Activated CD8-positive, alpha-beta T cell treated with anti-CD3 and anti-CD28 coated beads for 36 hours (primary cell): ENCODE results near the gene NUDT1. TPM values are rescaled to one million over a fixed set of nuclear protein-coding genes. Genes with fewer than 3 reads are reported as not detected.
A peak's percentile ranks its signal among the peaks of the same experiment; 100 is the strongest.
"Not testable (repeated sequence)": the region's sequence is repeated elsewhere in the genome, so short reads cannot be mapped to it uniquely, and the experiment has no call there.

ENCODE experiments used
- ATAC-seq: fragments of 200-7000 bp; cut with Tn5 transposase; one replicate; pipeline ENCODE4 v1.10.0; 2021; ENCODE audit warnings: mild to moderate bottlenecking, moderate library complexity
- CTCF ChIA-PET: fragments of 350-600 bp; sonication (Branson Sonifier 250); formaldehyde crosslinking; loops from one replicate; lab custom pipeline; 2021; ENCODE audit warnings: antibody characterized with exemption; lab: Charles Lee
- POLR2A ChIA-PET: fragments of 350-600 bp; sonication (Branson Sonifier 250); formaldehyde crosslinking; loops from one replicate; lab custom pipeline; 2021; ENCODE audit warnings: antibody characterized with exemption; lab: Charles Lee
- DNase-seq: peaks from one replicate; pipeline ENCODE4 v3.0.0-alpha.2; 2020
- H3K27ac Mint-ChIP-seq: one replicate; pipeline ENCODE4 v1.8.0; 2021; ENCODE audit warnings: mild to moderate bottlenecking, mixed read lengths
- H3K27me3 Mint-ChIP-seq: one replicate; pipeline ENCODE4 v1.8.0; 2021; ENCODE audit warnings: mixed read lengths
- H3K36me3 Mint-ChIP-seq: one replicate; pipeline ENCODE4 v1.8.0; 2021; ENCODE audit warnings: low read depth, mixed read lengths
- H3K4me1 Mint-ChIP-seq: one replicate; pipeline ENCODE4 v1.8.0; 2021; ENCODE audit warnings: low read depth, mixed read lengths
- H3K4me3 Mint-ChIP-seq: one replicate; pipeline ENCODE4 v1.8.0; 2021; ENCODE audit warnings: mild to moderate bottlenecking, moderate library complexity, mixed read lengths
- H3K9me3 Mint-ChIP-seq: one replicate; pipeline ENCODE4 v1.8.0; 2021; ENCODE audit warnings: mixed read lengths
- intact Hi-C: fragments of 100-400 bp; cut with micrococcal nuclease; formaldehyde crosslinking; loops from one replicate; pipeline ENCODE4 v1.10.0; 2022
- total RNA-seq, 2 experiments: library from RNA; stranded (reverse); gene quantifications; one replicate each; pipeline ENCODE4 v1.2.3, GENCODE V29; 2021
- TF ChIP-seq, protein P1 (sequence below): fragments of 200-600 bp; IDR thresholded peaks from one replicate; pipeline ENCODE4 v1.8.0; 2022; ENCODE audit warnings: antibody characterized with exemption, mild to moderate bottlenecking

Gene NUDT1
- total RNA-seq, 2 experiments from 2014 or later, result 90.2 to 93.9 TPM

- peak; percentile 58 for ATAC-seq
- DNase-seq, result peak; percentile 37
- TF ChIP-seq, protein P1, sequence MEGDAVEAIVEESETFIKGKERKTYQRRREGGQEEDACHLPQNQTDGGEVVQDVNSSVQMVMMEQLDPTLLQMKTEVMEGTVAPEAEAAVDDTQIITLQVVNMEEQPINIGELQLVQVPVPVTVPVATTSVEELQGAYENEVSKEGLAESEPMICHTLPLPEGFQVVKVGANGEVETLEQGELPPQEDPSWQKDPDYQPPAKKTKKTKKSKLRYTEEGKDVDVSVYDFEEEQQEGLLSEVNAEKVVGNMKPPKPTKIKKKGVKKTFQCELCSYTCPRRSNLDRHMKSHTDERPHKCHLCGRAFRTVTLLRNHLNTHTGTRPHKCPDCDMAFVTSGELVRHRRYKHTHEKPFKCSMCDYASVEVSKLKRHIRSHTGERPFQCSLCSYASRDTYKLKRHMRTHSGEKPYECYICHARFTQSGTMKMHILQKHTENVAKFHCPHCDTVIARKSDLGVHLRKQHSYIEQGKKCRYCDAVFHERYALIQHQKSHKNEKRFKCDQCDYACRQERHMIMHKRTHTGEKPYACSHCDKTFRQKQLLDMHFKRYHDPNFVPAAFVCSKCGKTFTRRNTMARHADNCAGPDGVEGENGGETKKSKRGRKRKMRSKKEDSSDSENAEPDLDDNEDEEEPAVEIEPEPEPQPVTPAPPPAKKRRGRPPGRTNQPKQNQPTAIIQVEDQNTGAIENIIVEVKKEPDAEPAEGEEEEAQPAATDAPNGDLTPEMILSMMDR, result no peak
- H3K36me3 Mint-ChIP-seq, result peaks cover 11% of the 10 kb centered on the region
- ChIA-PET POLR2A (interaction anchor here (0.6 to 1.5 kb wide), 3 partner anchors 29 to 143 kb away, joined by 3 to 5 read pairs (median 3); partner anchors contain the start of gene MAD1L1), CTCF (interaction anchor here (0.9 to 1.3 kb wide), 3 partner anchors 14 to 86 kb away, joined by 3 to 5 read pairs (median 4); no protein-coding TSS in a partner anchor)
- intact Hi-C loops, result no loop called here
- no peaks in the 10 kb centered on the region for H3K9me3 Mint-ChIP-seq
- H3K4me3 Mint-ChIP-seq, result peak overlapping the region; percentile 13
- peak overlapping the region; percentile 91 for H3K27ac Mint-ChIP-seq
- H3K27me3 Mint-ChIP-seq, result no peaks in the 10 kb centered on the region
- H3K4me1 Mint-ChIP-seq, result peaks cover 11% of the 10 kb centered on the region
These were observed 19.6 kb downstream of the NUDT1 start for GRCh38 chr7:2261611-2262010.

- POLR2A ChIA-PET, result no interaction called here
- CTCF ChIA-PET, result no interaction called here
- Mint-ChIP-seq H3K9me3 (no peaks in the 10 kb centered on the region), H3K27me3 (no peaks in the 10 kb centered on the region), H3K4me1 (peaks cover 11% of the 10 kb centered on the region), H3K36me3 (peaks cover 11% of the 10 kb centered on the region), H3K27ac (no peak overlapping the region), H3K4me3 (no peak overlapping the region)
- intact Hi-C loops, result no loop called here
- DNase-seq (no peak), ATAC-seq (no peak)
- TF ChIP-seq, protein P1, result no peak
These were observed 21.1 kb downstream of the NUDT1 start for GRCh38 chr7:2263176-2263575.

GRCh38 chr7:2264158-2264557 lies 22.1 kb downstream of the NUDT1 start:
- peaks cover 11% of the 10 kb centered on the region for H3K36me3 Mint-ChIP-seq
- no peak for ATAC-seq
- H3K4me1 Mint-ChIP-seq, result peaks cover 11% of the 10 kb centered on the region
- intact Hi-C loops, result no loop called here
- DNase-seq, result no peak
- TF ChIP-seq, protein P1, result no peak
- ChIA-PET POLR2A (no interaction called here), CTCF (no interaction called here)
- H3K4me3 Mint-ChIP-seq, result no peak overlapping the region
- no peak overlapping the region for H3K27ac Mint-ChIP-seq
- H3K9me3 Mint-ChIP-seq, result no peaks in the 10 kb centered on the region
- no peaks in the 10 kb centered on the region for H3K27me3 Mint-ChIP-seq

DNA sequence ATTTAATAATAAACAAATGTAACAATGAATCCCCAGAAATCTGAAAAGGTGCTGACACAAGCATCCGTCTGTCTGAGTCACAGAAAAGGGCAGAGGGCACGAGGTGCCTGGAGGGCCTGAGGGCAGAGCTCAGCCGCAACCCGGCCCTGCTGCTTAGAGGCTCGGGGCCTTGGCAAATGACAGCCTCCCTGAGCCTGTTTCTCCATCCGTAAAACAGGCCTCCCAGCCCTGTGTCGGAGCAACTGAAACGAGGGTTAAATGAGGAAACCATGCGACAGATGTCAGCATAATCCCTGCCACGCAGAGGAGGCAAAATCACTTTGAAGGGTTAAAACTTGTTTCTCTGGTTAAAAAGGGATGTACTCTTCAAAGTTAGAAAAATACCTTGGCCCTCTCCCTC lies 24.9 kb downstream of the NUDT1 start:
- Mint-ChIP-seq H3K4me3 (no peak overlapping the region), H3K4me1 (peaks cover 3% of the 10 kb centered on the region), H3K9me3 (no peaks in the 10 kb centered on the region), H3K36me3 (peaks cover 10% of the 10 kb centered on the region), H3K27ac (no peak overlapping the region), H3K27me3 (no peaks in the 10 kb centered on the region)
- intact Hi-C loops, result no loop called here
- POLR2A ChIA-PET, result no interaction called here
- TF ChIP-seq, protein P1, result no peak
- no peak for DNase-seq
- CTCF ChIA-PET, result no interaction called here
- no peak for ATAC-seq

DNA sequence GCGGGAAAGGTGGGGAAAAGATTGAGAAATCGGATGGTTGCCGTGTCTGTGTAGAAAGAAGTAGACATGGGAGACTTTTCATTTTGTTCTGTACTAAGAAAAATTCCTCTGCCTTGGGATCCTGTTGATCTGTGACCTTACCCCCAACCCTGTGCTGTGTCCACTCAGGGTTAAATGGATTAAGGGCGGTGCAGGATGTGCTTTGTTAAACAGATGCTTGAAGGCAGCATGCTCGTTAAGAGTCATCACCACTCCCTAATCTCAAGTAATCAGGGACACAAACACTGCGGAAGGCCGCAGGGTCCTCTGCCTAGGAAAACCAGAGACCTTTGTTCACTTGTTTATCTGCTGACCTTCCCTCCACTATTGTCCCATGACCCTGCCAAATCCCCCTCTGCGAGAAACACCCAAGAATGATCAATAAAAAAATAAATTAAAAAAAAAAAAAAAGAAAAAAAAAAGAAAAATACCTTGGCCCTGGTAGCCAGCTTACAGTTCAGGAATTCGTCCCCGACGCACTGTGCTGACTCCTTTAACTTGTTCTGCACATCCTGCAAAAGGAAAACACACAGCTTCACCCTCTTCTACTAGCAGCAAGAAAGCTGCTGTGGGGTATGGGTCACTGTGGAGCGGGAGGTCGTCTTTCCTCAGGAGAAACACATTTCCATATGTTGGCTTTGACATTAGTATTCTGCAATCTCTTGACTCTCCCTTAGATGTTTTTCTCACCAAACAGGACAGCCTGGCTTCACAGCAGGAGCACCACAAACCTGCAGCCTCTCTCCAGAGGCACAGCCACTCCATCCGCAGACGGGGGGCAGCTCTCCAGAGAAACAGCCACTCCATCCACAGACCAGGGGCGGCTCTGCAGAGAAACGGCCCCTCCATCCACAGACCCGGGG lies 27.3 kb downstream of the NUDT1 start:
- POLR2A ChIA-PET, H3K4me1 Mint-ChIP-seq, DNase-seq, CTCF ChIA-PET, H3K27me3 Mint-ChIP-seq, H3K9me3 Mint-ChIP-seq, H3K27ac Mint-ChIP-seq, H3K36me3 Mint-ChIP-seq, H3K4me3 Mint-ChIP-seq, intact Hi-C loops, ATAC-seq: not testable (repeated sequence)
